Dedifferentiated amniotic fluid mesenchymal stem cell (primary cell): ENCODE measurements around the gene CNTF.
"Not testable (repeated sequence)": the region's sequence is repeated elsewhere in the genome, so short reads cannot be mapped to it uniquely, and the experiment has no call there.

ENCODE experiments used
- DNase-seq: peaks from one replicate; pipeline ENCODE4 v3.0.0-alpha.2; 2016; ENCODE audit errors: extremely low spot score

The CNTF gene

GRCh38 chr11:58622344-58622743, at the start of gene CNTF:
Gene CNTF (plus strand): TSS chr11:58622665. CDS start chr11:58622753, 88 bp downstream.
- DNase-seq, result no peak

DNA sequence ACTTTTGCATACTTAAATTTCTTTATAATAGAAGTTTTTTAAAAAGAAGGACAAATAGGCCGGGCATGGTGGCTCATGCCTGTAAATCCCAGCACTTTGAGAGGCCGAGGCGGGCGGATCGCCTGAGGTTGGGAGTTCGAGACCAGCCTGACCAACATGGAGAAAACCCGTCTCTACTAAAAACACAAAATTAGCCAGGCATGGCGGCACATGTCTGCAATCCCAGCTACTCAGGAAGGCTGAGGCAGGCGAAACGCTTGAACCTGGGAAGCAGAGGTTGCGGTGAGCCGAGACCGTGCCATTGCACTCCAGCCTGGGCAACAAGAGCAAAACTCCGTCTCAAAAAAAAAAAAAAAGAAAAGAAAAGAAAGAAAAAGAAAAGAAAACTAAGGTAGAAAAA, 49.6 kb upstream of the CNTF start:
- DNase-seq, result not testable (repeated sequence)

DNA sequence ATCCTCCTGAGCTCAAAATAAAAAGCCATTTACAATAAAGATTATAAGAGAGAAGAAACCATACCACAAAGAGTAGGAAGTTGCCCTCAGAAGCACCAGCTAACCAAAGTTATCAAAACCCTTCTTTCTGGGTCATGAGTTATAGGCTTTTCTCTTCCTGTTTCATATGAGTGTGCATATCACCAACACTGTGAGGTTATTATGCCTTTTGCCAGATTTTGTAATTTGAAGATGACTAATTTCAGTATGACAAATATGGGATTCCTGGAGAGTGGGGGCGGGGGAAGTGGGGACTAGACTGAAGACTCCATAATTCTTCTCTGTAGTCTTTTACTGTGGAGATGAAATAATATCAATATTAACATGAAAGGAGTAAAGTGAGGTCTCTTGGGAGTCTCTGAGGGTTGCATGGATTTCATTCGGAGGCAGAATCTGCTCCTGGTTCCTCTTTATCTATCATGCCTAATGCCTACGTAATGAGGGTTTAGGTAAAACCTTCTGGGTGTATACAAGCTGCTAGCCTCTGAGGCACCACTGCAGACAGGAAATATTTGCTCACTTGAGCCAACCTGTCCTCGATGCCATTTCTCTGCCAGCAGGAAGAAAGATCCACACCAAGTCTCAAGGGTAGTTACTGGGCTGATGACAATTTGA, 48.9 kb upstream of the CNTF start:
- DNase-seq, result peak; percentile 66

GRCh38 chr11:58574881-58575280, 47.6 kb upstream of the CNTF start:
- DNase-seq, result peak; percentile 26

GRCh38 chr11:58575377-58576020, 47.0 kb upstream of the CNTF start, which contains the start of gene LPXN:
Gene LPXN (minus strand): TSS chr11:58575856. CDS start chr11:58575772, 84 bp downstream.
- no peak for DNase-seq

DNA sequence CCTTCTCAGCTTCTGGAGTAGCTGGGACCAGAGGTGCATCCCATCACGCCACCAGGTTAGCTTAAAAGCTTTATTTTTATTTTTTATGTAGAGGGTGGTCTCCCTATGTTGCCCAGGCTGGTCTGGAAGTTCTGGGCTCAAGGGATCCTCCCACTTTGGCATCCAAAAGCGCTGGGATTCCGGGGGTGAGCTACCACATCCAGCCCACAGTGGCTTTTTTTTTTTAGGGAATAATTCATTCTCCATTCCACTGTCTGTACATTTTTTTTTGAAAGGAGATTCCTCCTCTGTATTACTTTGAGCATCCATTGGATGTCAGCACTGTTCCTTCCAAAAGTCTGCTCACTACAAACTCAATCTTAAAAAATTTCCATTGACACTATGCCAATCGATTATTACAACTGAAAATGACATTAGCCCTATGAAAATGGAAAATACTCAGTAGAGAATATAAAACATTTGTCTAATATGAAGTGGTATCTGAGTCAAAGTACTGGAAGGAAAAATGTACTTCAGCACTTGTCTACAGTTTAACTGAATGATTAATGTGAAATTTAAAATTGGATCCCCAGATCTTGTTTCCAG, 45.5 kb upstream of the CNTF start:
- peak; percentile 62 for DNase-seq

GRCh38 chr11:58577555-58578135, 44.8 kb upstream of the CNTF start:
- peak; percentile 74 for DNase-seq

- peak; percentile 97 for DNase-seq
Observed at GRCh38 chr11:58578136-58578634, 44.3 kb upstream of the CNTF start.

- peak; percentile 98 for DNase-seq
Observed at GRCh38 chr11:58578635-58579191, 43.8 kb upstream of the CNTF start, which contains the start of gene ZFP91. Gene ZFP91 (plus strand): TSS chr11:58579063. CDS start chr11:58579282, 219 bp downstream.

GRCh38 chr11:58579192-58580129, 43.0 kb upstream of the CNTF start:
- DNase-seq, result peak; percentile 92

- no peak for DNase-seq
Observed at GRCh38 chr11:58580311-58580710, 42.2 kb upstream of the CNTF start.

GRCh38 chr11:58582437-58582836, 40.0 kb upstream of the CNTF start:
- DNase-seq, result no peak

DNA sequence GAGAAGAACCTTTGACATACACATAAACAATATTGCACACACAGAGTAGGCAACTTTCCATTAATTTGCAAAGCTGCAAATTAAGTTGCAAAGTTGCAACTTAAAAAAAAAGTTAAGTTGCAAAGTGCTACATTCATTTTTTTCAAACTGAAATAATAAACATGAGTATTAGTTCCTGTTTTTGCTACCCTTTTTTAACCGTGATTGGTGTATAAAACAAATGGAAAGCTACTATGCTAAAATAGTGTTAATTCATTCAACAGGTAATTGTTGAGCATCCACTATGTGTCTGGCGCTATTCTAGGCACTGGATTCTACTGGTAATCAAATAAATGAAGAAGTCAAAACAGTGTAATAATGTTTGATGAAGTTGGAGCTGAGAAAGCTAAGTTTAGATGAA, 35.5 kb upstream of the CNTF start:
- DNase-seq, result no peak

- no peak for DNase-seq
Observed at GRCh38 chr11:58591659-58592058, 30.8 kb upstream of the CNTF start.

GRCh38 chr11:58592760-58593472, 29.5 kb upstream of the CNTF start:
- DNase-seq, result no peak

DNA sequence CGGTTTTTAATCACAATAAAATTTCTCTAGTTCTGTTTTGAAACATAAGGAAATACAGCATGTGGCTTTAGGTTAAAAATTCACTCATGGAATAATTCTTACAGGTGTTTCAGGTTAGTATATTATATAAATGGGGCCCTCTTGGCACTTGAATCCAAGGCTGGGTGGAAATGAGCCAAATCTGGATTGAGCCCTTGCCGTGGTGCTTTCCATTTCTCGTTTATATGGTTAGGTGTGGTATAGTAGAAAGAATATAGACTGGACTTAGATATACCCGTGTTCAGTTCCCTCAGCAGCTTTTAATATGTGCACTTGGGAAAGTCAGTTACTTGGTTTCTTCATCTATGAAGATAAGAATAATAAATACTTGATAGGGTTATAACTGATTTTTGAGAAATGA, 27.6 kb upstream of the CNTF start:
- no peak for DNase-seq

DNA sequence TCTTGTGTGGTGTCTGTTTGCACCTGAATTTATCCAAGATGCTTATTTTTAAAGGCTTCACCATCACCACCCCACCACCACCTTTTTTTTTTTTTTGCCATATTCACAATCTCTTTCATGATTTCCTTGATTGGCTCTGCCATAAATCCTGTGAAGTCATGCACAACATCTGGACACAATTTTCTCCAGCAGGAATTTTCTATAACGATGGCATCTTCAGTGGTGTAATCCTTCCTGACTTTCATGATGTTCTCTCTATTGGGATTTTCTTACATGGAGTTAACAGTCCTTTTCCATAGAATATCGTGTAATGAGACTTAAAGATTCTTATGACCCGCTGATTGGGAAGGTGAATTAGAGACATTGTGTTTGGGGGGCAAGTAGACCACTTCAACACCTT, 25.8 kb upstream of the CNTF start:
- no peak for DNase-seq

GRCh38 chr11:58597486-58598144, 24.9 kb upstream of the CNTF start:
- DNase-seq, result no peak

GRCh38 chr11:58600510-58600909, 22.0 kb upstream of the CNTF start:
- DNase-seq, result no peak
